HepG2 (cell line): ENCODE results near the gene PRKAG3. TPM values are rescaled to one million over a fixed set of nuclear protein-coding genes. Genes with fewer than 3 reads are reported as not detected.
A peak's percentile ranks its signal among the peaks of the same experiment; 100 is the strongest.

ENCODE experiments used
- ATRX ChIP-seq: sonication (generic); formaldehyde crosslinking; IDR thresholded peaks from 2 replicates; pipeline ENCODE4 v1.4.0; 2020; ENCODE audit warnings: missing genetic modification reagents, borderline replicate concordance
- DBP ChIP-seq: sonication (generic); formaldehyde crosslinking; IDR thresholded peaks from 2 replicates; pipeline ENCODE4 v1.4.0; 2020; ENCODE audit warnings: missing genetic modification reagents; ENCODE audit errors: not compliant biosample characterization
- FOXA3 ChIP-seq: IDR thresholded peaks from 2 replicates; pipeline ENCODE4 v1.6.1; 2016; ENCODE audit warnings: missing genetic modification reagents, missing compliant biosample characterization
- FOXK1 ChIP-seq: sonication (generic); formaldehyde crosslinking; IDR thresholded peaks from 2 replicates; pipeline ENCODE4 v1.4.0; 2020; ENCODE audit warnings: low read depth, missing genetic modification reagents, borderline replicate concordance
- HMGXB3 ChIP-seq: sonication (generic); formaldehyde crosslinking; IDR thresholded peaks from 2 replicates; pipeline ENCODE4 v1.4.0; 2020; ENCODE audit warnings: missing genetic modification reagents, borderline replicate concordance
- LBX2 ChIP-seq: sonication (generic); formaldehyde crosslinking; IDR thresholded peaks from 2 replicates; pipeline ENCODE4 v1.5.0; 2020; ENCODE audit warnings: missing genetic modification reagents, mild to moderate bottlenecking, borderline replicate concordance
- MATR3 ChIP-seq: sonication (generic); formaldehyde crosslinking; IDR thresholded peaks from 2 replicates; pipeline ENCODE4 v1.4.0; 2020; ENCODE audit warnings: missing genetic modification reagents
- MXI1 ChIP-seq: IDR thresholded peaks from 3 replicates; pipeline ENCODE4 v1.6.1; 2012; ENCODE audit warnings: low read depth, low read length, inconsistent platforms, borderline replicate concordance
- NFIC ChIP-seq: IDR thresholded peaks from 2 replicates; pipeline ENCODE4 v1.6.1; 2012; ENCODE audit warnings: mild to moderate bottlenecking, low read length, inconsistent platforms
- NR2F6 ChIP-seq, 2 experiments: IDR thresholded peaks; 2 replicates each; pipeline ENCODE4 v1.6.1; 2016; ENCODE audit warnings: antibody characterized with exemption in 1 of 2, mild to moderate bottlenecking in 1 of 2
- PAXIP1 ChIP-seq: sonication (generic); formaldehyde crosslinking; conservative IDR thresholded peaks from 2 replicates; pipeline ENCODE4 v1.4.0; 2020; ENCODE audit warnings: mild to moderate bottlenecking, missing genetic modification reagents, moderate library complexity
- PHF5A ChIP-seq: IDR thresholded peaks from one replicate; pipeline ENCODE4 v1.6.1; 2018; ENCODE audit warnings: low read depth, missing genetic modification reagents; ENCODE audit not compliant: unreplicated experiment
- TAF15 ChIP-seq: fragments of 200-400 bp; formaldehyde crosslinking; IDR thresholded peaks from one replicate; pipeline ENCODE4 v1.6.1; 2018; ENCODE audit warnings: mild to moderate bottlenecking, low read depth, low read length; ENCODE audit not compliant: poor library complexity, severe bottlenecking
- ZNF224 ChIP-seq: sonication (generic); formaldehyde crosslinking; IDR thresholded peaks from 2 replicates; pipeline ENCODE4 v1.5.0; 2020; ENCODE audit warnings: mild to moderate bottlenecking, missing genetic modification reagents
- ZNF788 ChIP-seq: sonication (generic); formaldehyde crosslinking; IDR thresholded peaks from 2 replicates; pipeline ENCODE4 v1.5.0; 2020; ENCODE audit warnings: mild to moderate bottlenecking, missing genetic modification reagents, borderline replicate concordance
- polyA plus RNA-seq, 8 experiments: library from polyadenylated mRNA; depleted of rRNA in 3 of 8; stranded (reverse) in 7 of 8; unstranded in 1 of 8; fragments of >200 nt; fragmentation: Illumina TruSeq in 4 of 8; extraction: Trizol in 4 of 8; gene quantifications; 2 replicates each; pipeline versions ENCODE4 v1.2.1 to v1.2.3, GENCODE V29; 2011 to 2016; ENCODE audit warnings: low read depth in 4 of 8, missing spikeins in 1 of 8, mixed read lengths in 1 of 8; ENCODE audit not compliant: insufficient read depth in 1 of 8
- total RNA-seq, 5 experiments: library from RNA; depleted of rRNA; stranded (reverse); fragments of >200 nt; fragmentation: Illumina TruSeq; extraction: Trizol; gene quantifications; 2 replicates each; pipeline ENCODE4 v1.2.3, GENCODE V29; 2016; ENCODE audit warnings: low read depth in 1 of 5
- TF ChIP-seq, protein P1 (sequence below): sonication (generic); formaldehyde crosslinking; IDR thresholded peaks from 2 replicates; pipeline ENCODE4 v1.5.0; 2020; ENCODE audit warnings: missing genetic modification reagents
- TF ChIP-seq, protein P2 (sequence below): IDR thresholded peaks from 2 replicates; pipeline ENCODE4 v1.6.1; 2016; ENCODE audit warnings: low read depth, borderline replicate concordance

The PRKAG3 gene
- total and polyA plus RNA-seq, 2 of the 13 experiments (the other 11 are each of a cell fraction or from before 2014, with no cell fraction given): not detected

DNA sequence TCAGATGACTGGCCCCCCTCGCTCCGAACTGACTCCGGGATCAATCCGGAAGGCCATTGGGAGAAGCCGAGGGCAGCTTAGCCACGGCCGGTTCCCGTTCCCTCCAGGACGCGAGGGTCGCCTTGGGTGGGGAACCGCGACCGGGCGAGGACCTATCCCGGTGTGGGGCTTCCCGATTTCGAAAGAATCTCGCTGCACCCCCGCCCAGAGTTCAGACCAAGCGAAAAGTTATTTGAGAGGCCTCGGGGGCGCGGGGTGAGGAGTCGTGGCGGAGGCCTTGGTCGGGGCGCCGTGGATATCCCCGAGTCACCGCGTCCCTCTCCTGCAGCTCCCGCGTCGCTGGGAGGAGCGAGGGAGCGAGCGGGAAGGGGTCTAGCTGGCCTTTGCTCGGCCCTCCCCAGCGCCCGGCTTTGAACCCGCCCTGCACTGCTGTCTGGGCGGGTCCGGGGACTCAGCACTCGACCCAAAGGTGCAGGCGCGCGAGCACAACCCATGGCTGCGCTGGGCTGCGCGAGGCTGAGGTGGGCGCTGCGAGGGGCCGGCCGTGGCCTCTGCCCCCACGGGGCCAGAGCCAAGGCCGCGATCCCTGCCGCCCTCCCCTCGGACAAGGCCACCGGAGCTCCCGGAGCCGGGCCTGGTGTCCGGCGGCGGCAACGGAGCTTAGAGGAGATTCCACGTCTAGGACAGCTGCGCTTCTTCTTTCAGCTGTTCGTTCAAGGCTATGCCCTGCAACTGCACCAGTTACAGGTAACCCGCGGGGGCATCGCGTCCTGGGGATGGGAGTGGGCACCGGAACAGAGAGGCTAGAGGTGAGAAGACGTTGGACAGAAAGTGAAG lies 49.7 kb downstream of the PRKAG3 start, which contains the start of gene CYP27A1 (continued):
- TF ChIP-seq PAXIP1 (peak; percentile 83), DBP (CRISPR knock-in tag) (peak; percentile 86), MXI1 (peak; percentile 63; the same call in 1 of the 3 replicates), LBX2 (peak; percentile 63; the same call in 1 of the 2 replicates), PHF5A (CRISPR knock-in tag) (peak; percentile 27), NR2F6 (IDR thresholded peaks at IDR 0.05) (peak; percentile 68), NR2F6 (CRISPR knock-in tag; IDR thresholded peaks at IDR 0.05) (peak; percentile 68), MATR3 (CRISPR knock-in tag) (no peak), TAF15 (no peak), ATRX (CRISPR knock-in tag) (no peak; the same call in 1 of the 2 replicates), FOXK1 (CRISPR knock-in tag) (peak; percentile 64; the same call in 1 of the 2 replicates), HMGXB3 (CRISPR knock-in tag) (no peak), ZNF224 (CRISPR knock-in tag) (peak; percentile 92; the same call in 1 of the 2 replicates), ZNF788 (CRISPR knock-in tag) (peak; percentile 98), NFIC (no peak), FOXA3 (CRISPR knock-in tag) (peak; percentile 59)
- TF ChIP-seq, protein P1, sequence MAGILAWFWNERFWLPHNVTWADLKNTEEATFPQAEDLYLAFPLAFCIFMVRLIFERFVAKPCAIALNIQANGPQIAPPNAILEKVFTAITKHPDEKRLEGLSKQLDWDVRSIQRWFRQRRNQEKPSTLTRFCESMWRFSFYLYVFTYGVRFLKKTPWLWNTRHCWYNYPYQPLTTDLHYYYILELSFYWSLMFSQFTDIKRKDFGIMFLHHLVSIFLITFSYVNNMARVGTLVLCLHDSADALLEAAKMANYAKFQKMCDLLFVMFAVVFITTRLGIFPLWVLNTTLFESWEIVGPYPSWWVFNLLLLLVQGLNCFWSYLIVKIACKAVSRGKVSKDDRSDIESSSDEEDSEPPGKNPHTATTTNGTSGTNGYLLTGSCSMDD: peak; percentile 37; the same call in 1 of the 2 replicates
- TF ChIP-seq, protein P2, sequence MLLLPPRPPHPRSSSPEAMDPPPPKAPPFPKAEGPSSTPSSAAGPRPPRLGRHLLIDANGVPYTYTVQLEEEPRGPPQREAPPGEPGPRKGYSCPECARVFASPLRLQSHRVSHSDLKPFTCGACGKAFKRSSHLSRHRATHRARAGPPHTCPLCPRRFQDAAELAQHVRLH (CRISPR knock-in tag): peak; percentile 62; the same call in 1 of the 2 replicates
